Adrenal gland (tissue), 5 donors: ENCODE data around the gene STK39.

ENCODE experiments used
- POLR2A ChIP-seq, 2 donors: fragments of 450-650 bp; IDR thresholded peaks; one replicate each; pipeline ENCODE4 v1.6.1; 2017; ENCODE audit warnings: antibody characterized with exemption in 2 of 2, mild to moderate bottlenecking in 2 of 2, moderate library complexity in 1 of 2
- TF ChIP-seq, protein P1 (sequence below), 6 experiments: fragments of 450-650 bp in 4 of 6; fragments of 200-600 bp in 2 of 6; sonication (generic) in 1 of 6; IDR thresholded peaks; 1 replicate in 5 of 6; 2 replicates in 1 of 6; pipeline versions ENCODE4 v1.5.1 to v1.8.0; 2016 to 2021; ENCODE audit warnings: antibody characterized with exemption in 6 of 6, mild to moderate bottlenecking in 2 of 6, moderate library complexity in 1 of 6
- donor health status: DM: no; HTN: no; CAD: no.

GRCh38 chr2:168058675-168059074, 188.7 kb downstream of the STK39 start:
- TF ChIP-seq, protein P1, sequence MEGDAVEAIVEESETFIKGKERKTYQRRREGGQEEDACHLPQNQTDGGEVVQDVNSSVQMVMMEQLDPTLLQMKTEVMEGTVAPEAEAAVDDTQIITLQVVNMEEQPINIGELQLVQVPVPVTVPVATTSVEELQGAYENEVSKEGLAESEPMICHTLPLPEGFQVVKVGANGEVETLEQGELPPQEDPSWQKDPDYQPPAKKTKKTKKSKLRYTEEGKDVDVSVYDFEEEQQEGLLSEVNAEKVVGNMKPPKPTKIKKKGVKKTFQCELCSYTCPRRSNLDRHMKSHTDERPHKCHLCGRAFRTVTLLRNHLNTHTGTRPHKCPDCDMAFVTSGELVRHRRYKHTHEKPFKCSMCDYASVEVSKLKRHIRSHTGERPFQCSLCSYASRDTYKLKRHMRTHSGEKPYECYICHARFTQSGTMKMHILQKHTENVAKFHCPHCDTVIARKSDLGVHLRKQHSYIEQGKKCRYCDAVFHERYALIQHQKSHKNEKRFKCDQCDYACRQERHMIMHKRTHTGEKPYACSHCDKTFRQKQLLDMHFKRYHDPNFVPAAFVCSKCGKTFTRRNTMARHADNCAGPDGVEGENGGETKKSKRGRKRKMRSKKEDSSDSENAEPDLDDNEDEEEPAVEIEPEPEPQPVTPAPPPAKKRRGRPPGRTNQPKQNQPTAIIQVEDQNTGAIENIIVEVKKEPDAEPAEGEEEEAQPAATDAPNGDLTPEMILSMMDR (IDR thresholded peaks at IDR 0.05): no peak
- TF ChIP-seq POLR2A (IDR thresholded peaks at IDR 0.05): no peak
